Osteoblast (primary cell): Measurements from ENCODE around the gene AUTS2. TPM values are rescaled to one million over a fixed set of nuclear protein-coding genes. Genes with fewer than 3 reads are reported as not detected.

Experiments
- DNase-seq: peaks from one replicate; pipeline ENCODE4 v3.0.0; 2011; ENCODE audit warnings: low spot score, mixed read lengths; ENCODE audit not compliant: insufficient read length; ENCODE audit errors: missing footprints
- H2AFZ ChIP-seq: 2 replicates; pipeline ENCODE4 v1.6.0; 2011; ENCODE audit warnings: mild to moderate bottlenecking, low read length
- H3K27ac ChIP-seq: 2 replicates; pipeline ENCODE4 v1.5.1; 2011; ENCODE audit warnings: mild to moderate bottlenecking, low read depth, low read length, moderate library complexity
- H3K27me3 ChIP-seq: 2 replicates; pipeline ENCODE4 v1.6.0; 2012; ENCODE audit warnings: mild to moderate bottlenecking, control low read depth, inconsistent platforms, low read length, moderate library complexity; ENCODE audit not compliant: insufficient read depth
- H3K36me3 ChIP-seq: 2 replicates; pipeline ENCODE4 v1.5.1; 2011; ENCODE audit warnings: mild to moderate bottlenecking, low read length, control low read depth, moderate library complexity; ENCODE audit not compliant: insufficient read depth
- H3K4me1 ChIP-seq: 2 replicates; pipeline ENCODE4 v1.5.1; 2011; ENCODE audit warnings: mild to moderate bottlenecking, low read length, control low read depth, moderate library complexity; ENCODE audit not compliant: insufficient read depth
- H3K4me2 ChIP-seq: 2 replicates; pipeline ENCODE4 v1.6.0; 2011; ENCODE audit warnings: mild to moderate bottlenecking, low read length; ENCODE audit not compliant: insufficient read depth
- H3K4me3 ChIP-seq: fragments of 200-600 bp; sonication (generic); 3 replicates; pipeline ENCODE4 v1.5.1; 2012; ENCODE audit warnings: mild to moderate bottlenecking, low read length, inconsistent platforms; ENCODE audit not compliant: insufficient read depth
- H3K79me2 ChIP-seq: 2 replicates; pipeline ENCODE4 v1.6.0; 2012; ENCODE audit warnings: mild to moderate bottlenecking, low read length, control low read depth, inconsistent platforms; ENCODE audit not compliant: insufficient read depth
- H3K9me3 ChIP-seq: 2 replicates; pipeline ENCODE4 v1.5.1; 2011; ENCODE audit warnings: low read depth, low read length, control low read depth
- H4K20me1 ChIP-seq: 2 replicates; pipeline ENCODE4 v1.6.0; 2012; ENCODE audit warnings: mild to moderate bottlenecking, low read length, control low read depth; ENCODE audit not compliant: insufficient read depth
- total RNA-seq: library from RNA; depleted of rRNA; stranded (reverse); fragments of >200 nt; gene quantifications from 2 replicates; pipeline ENCODE4 v1.2.3, GENCODE V29; 2012
- TF ChIP-seq, protein P1 (sequence below): IDR thresholded peaks from 2 replicates; pipeline ENCODE4 v1.5.1; 2011; ENCODE audit warnings: mild to moderate bottlenecking, low read depth, low read length, moderate library complexity; ENCODE audit errors: extremely low read depth

The AUTS2 gene
- total RNA-seq, 1 donor, result 15.2 TPM

DNA sequence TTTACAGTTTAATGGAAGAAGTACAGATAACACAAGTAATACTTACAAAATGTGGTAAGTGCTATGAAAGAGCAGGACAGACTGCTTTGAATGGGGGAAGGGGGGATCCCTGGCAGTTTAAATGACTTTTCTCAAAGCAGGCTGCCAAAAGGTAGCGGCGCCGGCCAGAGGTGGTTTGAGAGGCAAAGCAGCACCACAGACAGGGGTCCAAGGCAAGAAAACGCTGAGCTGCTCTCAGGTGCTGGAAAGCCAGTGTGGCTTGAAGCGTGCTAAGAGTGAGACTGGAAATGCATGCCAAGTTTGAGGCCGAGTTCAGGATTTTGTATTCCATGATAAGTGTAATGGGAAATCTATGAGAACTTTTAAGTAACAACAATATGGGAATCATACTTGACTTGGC lies 437.7 kb downstream of the AUTS2 start:
- no peaks in the 10 kb centered on the region for H3K9me3 ChIP-seq
- H3K4me3 ChIP-seq, result no peak overlapping the region
- no peaks in the 10 kb centered on the region for H3K79me2 ChIP-seq
- no peak overlapping the region for H3K27ac ChIP-seq
- no peaks in the 10 kb centered on the region for H4K20me1 ChIP-seq
- H2AFZ ChIP-seq, result no peak overlapping the region
- DNase-seq, result no peak
- H3K4me2 ChIP-seq, result no peak overlapping the region
- H3K36me3 ChIP-seq, result no peaks in the 10 kb centered on the region
- TF ChIP-seq, protein P1, sequence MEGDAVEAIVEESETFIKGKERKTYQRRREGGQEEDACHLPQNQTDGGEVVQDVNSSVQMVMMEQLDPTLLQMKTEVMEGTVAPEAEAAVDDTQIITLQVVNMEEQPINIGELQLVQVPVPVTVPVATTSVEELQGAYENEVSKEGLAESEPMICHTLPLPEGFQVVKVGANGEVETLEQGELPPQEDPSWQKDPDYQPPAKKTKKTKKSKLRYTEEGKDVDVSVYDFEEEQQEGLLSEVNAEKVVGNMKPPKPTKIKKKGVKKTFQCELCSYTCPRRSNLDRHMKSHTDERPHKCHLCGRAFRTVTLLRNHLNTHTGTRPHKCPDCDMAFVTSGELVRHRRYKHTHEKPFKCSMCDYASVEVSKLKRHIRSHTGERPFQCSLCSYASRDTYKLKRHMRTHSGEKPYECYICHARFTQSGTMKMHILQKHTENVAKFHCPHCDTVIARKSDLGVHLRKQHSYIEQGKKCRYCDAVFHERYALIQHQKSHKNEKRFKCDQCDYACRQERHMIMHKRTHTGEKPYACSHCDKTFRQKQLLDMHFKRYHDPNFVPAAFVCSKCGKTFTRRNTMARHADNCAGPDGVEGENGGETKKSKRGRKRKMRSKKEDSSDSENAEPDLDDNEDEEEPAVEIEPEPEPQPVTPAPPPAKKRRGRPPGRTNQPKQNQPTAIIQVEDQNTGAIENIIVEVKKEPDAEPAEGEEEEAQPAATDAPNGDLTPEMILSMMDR, result no peak
- H3K27me3 ChIP-seq, result no peaks in the 10 kb centered on the region
- no peaks in the 10 kb centered on the region for H3K4me1 ChIP-seq

- no peak overlapping the region for H2AFZ ChIP-seq
- no peak overlapping the region for H3K27ac ChIP-seq
- H3K4me2 ChIP-seq, result no peak overlapping the region
- no peaks in the 10 kb centered on the region for H3K4me1 ChIP-seq
- no peak overlapping the region for H3K4me3 ChIP-seq
- H3K36me3 ChIP-seq, result no peaks in the 10 kb centered on the region
- H3K79me2 ChIP-seq, result no peaks in the 10 kb centered on the region
- no peaks in the 10 kb centered on the region for H3K27me3 ChIP-seq
- TF ChIP-seq, protein P1, result no peak
- DNase-seq, result no peak
- H3K9me3 ChIP-seq, result no peaks in the 10 kb centered on the region
- no peaks in the 10 kb centered on the region for H4K20me1 ChIP-seq
Measured at GRCh38 chr7:70036695-70037094, 438.4 kb downstream of the AUTS2 start.

DNA sequence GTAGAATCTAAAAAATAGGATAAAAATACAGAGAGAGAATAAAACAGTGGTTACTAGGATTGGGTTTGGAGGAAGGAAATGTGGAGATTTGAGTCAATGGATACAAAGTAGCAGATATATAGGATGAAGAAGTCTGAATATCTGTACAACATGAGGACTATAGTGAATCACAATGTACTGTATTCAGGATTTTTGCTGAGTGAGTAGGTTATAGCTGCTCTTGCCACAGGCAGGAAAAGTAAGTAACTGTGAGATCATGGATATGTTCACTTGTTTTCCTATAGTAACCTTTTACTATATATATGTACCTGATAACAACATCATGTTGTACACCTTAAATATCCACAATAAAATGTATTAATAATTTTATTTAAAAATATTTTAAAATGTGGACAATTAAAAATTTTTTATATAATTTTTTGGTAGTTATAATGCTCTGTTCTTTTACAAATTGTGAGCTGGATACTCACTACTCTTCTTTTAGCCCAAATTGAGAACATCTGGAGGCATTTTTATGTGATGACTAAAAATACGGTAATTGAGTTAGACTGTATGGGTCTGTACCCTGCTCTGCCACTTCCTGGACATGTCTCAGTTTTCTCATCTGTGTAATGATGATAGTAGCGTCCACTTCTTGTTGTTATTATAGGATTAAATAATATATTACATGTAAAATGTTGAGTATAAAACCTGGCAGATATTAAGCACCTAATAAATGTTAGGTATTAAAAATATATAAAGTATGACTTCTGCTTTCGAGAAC lies 439.1 kb downstream of the AUTS2 start:
- TF ChIP-seq, protein P1, result no peak
- no peak overlapping the region for H3K4me3 ChIP-seq
- H3K27ac ChIP-seq, result no peak overlapping the region
- no peak for DNase-seq
- no peak overlapping the region for H2AFZ ChIP-seq
- H3K27me3 ChIP-seq, result no peaks in the 10 kb centered on the region
- no peaks in the 10 kb centered on the region for H3K4me1 ChIP-seq
- H3K9me3 ChIP-seq, result no peaks in the 10 kb centered on the region
- H3K36me3 ChIP-seq, result no peaks in the 10 kb centered on the region
- H4K20me1 ChIP-seq, result no peaks in the 10 kb centered on the region
- H3K79me2 ChIP-seq, result no peaks in the 10 kb centered on the region
- no peak overlapping the region for H3K4me2 ChIP-seq

DNA sequence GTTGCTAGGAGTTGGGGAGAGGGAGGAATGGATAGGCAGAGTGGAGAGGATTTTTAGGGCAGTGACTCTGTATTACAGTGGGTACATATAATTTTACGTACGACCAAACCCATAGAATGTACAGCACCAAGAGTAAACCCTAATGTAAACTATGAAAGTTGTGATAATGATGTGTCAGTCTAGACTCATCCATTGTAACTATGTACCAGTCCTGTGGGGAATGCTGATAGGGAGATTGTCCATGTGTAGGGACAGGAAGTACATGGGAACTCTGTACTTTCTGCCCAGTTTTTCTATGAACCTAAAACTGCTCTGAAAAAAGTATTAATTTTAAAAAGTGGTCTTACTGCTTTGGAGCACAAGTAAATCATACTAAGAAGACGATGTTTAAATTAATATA lies 441.8 kb downstream of the AUTS2 start:
- Histone ChIP-seq H3K27ac (no peak overlapping the region), H3K79me2 (no peaks in the 10 kb centered on the region), H2AFZ (no peak overlapping the region), H3K4me2 (no peak overlapping the region), H4K20me1 (no peaks in the 10 kb centered on the region), H3K4me1 (no peaks in the 10 kb centered on the region), H3K9me3 (no peaks in the 10 kb centered on the region), H3K27me3 (no peaks in the 10 kb centered on the region), H3K4me3 (no peak overlapping the region), H3K36me3 (no peaks in the 10 kb centered on the region)
- no peak for DNase-seq
- TF ChIP-seq, protein P1, result no peak
